GM21786 (cell line): Measurements from ENCODE around the gene SECTM1.

Source experiments
- ATAC-seq: cut with Tn5 transposase; IDR thresholded peaks from one replicate; pipeline ENCODE4 v1.9.1; 2021; ENCODE audit not compliant: unreplicated experiment

The SECTM1 gene

GRCh38 chr17:82282239-82283207 lies 51.0 kb downstream of the SECTM1 start:
- ATAC-seq = no peak

GRCh38 chr17:82281502-82282238 lies 51.9 kb downstream of the SECTM1 start:
- ATAC-seq = no peak

GRCh38 chr17:82281076-82281475 lies 52.5 kb downstream of the SECTM1 start:
- ATAC-seq = no peak

- ATAC-seq = no peak
These were observed 53.0 kb downstream of the SECTM1 start for GRCh38 chr17:82280537-82280936.

- ATAC-seq = no peak
These were observed 54.7 kb downstream of the SECTM1 start for GRCh38 chr17:82278786-82279391.

- no peak for ATAC-seq
These were observed 55.3 kb downstream of the SECTM1 start for GRCh38 chr17:82278308-82278707.

- ATAC-seq = no peak
These were observed 55.7 kb downstream of the SECTM1 start for GRCh38 chr17:82277851-82278250.

- no peak for ATAC-seq
These were observed 56.6 kb downstream of the SECTM1 start for GRCh38 chr17:82276938-82277337.

GRCh38 chr17:82275326-82275725 lies 58.2 kb downstream of the SECTM1 start:
- ATAC-seq = no peak

GRCh38 chr17:82274134-82275020 lies 59.2 kb downstream of the SECTM1 start:
- no peak for ATAC-seq

GRCh38 chr17:82273327-82274133 lies 60.0 kb downstream of the SECTM1 start, which contains the start of gene CSNK1D:
Gene CSNK1D, minus strand, starts transcription at chr17:82273700. Its CDS starts 319 bp downstream, at chr17:82273381.
- ATAC-seq = peak; percentile 75

- ATAC-seq = no peak
These were observed 60.9 kb downstream of the SECTM1 start for GRCh38 chr17:82272495-82273326.

- no peak for ATAC-seq
These were observed 62.2 kb downstream of the SECTM1 start for GRCh38 chr17:82271401-82271800.
